HG03342 (cell line): ENCODE data around the gene NLRP3.
A peak's percentile ranks its signal among the peaks of the same experiment; 100 is the strongest.
"Not testable (repeated sequence)": the region's sequence is repeated elsewhere in the genome, so short reads cannot be mapped to it uniquely, and the experiment has no call there.

Source experiments
- ATAC-seq: cut with Tn5 transposase; IDR thresholded peaks from one replicate; pipeline ENCODE4 v1.9.1; 2021; ENCODE audit warnings: mild to moderate bottlenecking, moderate library complexity; ENCODE audit not compliant: unreplicated experiment

Gene NLRP3

GRCh38 chr1:247415423-247416361 is at the start of gene NLRP3:
NLRP3 (plus strand) TSS chr1:247416173; CDS start chr1:247418801, 2,628 bp downstream.
- ATAC-seq: no peak

- ATAC-seq: not testable (repeated sequence)
These were observed 49.6 kb upstream of the NLRP3 start for GRCh38 chr1:247366345-247366744.

GRCh38 chr1:247366926-247367645 is 48.9 kb upstream of the NLRP3 start:
- no peak for ATAC-seq

- ATAC-seq: no peak
These were observed 48.1 kb upstream of the NLRP3 start for GRCh38 chr1:247367786-247368422.

GRCh38 chr1:247368490-247369145 is 47.4 kb upstream of the NLRP3 start:
- ATAC-seq: no peak

GRCh38 chr1:247370786-247371732 is 44.9 kb upstream of the NLRP3 start:
- no peak for ATAC-seq

- no peak for ATAC-seq
These were observed 44.1 kb upstream of the NLRP3 start for GRCh38 chr1:247371801-247372259.

GRCh38 chr1:247373721-247374141 is 42.2 kb upstream of the NLRP3 start:
- peak; percentile 74 for ATAC-seq

GRCh38 chr1:247374651-247375334 is 41.2 kb upstream of the NLRP3 start:
- ATAC-seq: not testable (repeated sequence)

- no peak for ATAC-seq
These were observed 40.2 kb upstream of the NLRP3 start for GRCh38 chr1:247375747-247376146.

- ATAC-seq: no peak
These were observed 39.3 kb upstream of the NLRP3 start for GRCh38 chr1:247376659-247377058.

- ATAC-seq: not testable (repeated sequence)
These were observed 38.3 kb upstream of the NLRP3 start for GRCh38 chr1:247377656-247378055.

- no peak for ATAC-seq
These were observed 37.5 kb upstream of the NLRP3 start for GRCh38 chr1:247378334-247379073.

- no peak for ATAC-seq
These were observed 30.7 kb upstream of the NLRP3 start for GRCh38 chr1:247385283-247385682.

GRCh38 chr1:247386217-247386616 is 29.8 kb upstream of the NLRP3 start:
- ATAC-seq: no peak

- no peak for ATAC-seq
These were observed 29.3 kb upstream of the NLRP3 start for GRCh38 chr1:247386687-247387086.

- ATAC-seq: no peak
These were observed 28.9 kb upstream of the NLRP3 start for GRCh38 chr1:247387096-247387495.

- ATAC-seq: no peak
These were observed 28.4 kb upstream of the NLRP3 start for GRCh38 chr1:247387565-247387964.
